GM03348 (cell line): ENCODE measurements around the gene STUB1.

Source experiments
- DNase-seq: peaks from one replicate; pipeline ENCODE4 v3.0.0; 2012; ENCODE audit warnings: low spot score

The STUB1 gene

DNA sequence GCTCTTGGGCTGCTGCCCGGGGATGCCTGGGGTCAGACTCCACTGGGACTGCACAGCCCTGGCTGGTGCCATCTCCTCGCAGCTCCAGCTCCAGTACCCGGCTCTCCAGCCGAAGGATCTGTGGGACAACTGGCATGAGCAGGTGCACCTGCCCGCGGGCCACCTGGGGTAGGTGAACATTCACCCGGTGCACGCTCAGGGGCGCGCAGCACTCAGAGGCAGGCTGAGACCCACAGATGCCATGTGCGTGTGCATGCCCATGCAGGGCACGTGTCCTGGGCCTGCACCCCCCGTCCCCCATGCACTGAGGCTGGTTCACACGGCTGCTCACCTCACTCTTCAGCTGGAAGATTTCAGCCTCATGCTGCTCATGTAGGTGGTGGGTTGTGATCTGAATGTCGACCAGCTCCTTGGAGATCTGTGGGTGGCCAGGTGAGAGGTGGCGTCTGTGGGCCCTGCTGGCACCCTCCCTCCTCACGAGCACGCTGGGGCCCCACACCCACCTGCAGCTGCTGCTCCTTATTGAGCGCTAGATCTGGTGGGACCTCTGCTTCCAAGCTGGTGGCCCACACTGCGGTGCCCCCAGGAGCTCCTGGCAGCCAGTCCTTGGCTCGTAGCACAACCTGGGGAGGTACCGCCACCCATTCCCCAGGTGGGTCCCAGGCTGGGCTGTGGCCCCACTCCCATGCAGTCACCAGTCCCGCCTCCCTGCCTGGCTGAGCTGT, 45.4 kb downstream of the STUB1 start:
- DNase-seq = no peak

DNA sequence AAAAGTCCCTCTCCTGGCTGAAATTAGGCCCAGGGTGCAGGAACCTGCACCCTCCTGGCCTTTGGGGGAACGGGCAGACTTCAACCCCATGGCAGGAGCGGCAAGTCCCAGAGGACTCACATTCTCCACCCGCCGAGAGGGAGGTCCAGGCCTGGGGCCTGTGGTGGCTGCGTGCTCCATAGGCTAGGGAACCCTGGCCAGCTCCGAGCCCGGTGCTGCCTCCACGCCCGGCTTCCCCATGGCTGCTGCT, 45.9 kb downstream of the STUB1 start:
- DNase-seq = no peak

DNA sequence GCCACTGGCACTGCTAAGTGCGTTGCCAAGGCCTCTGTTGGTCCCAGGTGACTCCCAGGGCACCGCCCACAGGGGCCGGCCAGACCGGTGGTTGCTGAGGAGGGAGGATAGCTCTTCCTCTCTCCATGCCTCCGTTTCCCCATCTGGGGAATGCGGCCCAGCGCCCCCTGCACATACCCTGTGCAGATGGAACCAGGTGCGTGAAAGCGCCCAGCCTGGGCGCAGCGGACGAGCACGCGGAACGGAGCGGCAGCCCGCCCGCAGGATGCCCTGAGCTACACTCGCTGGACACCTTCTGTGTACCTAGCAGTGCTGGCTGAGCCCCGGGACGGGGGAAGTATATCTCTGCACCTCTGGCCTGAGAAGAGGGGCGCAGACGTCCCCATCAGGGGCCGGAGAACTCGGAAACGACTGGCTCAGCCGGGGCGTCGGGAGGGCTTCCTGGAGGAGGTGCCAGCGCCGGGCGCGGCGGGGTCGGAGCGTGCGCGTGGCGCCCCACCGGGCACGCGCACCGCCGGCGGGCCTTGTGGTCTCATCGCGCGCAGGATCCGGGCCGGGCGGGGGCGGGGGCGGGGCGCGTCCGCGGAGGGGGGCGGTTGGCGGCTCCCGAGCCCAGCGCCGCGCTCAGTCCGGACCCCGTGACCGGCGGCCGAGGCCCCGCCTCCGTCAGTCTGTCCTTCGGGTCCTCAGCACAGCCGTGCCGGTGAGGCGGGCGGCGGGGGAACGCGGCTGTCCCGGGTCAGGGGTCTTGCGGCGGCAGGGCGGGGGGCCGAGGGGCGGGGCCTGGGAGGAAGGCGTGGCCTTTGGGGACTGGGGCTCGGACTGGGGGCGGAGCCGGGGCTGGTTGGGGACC, 46.5 kb downstream of the STUB1 start, which contains the start of the genes CCDC78 and HAGHL:
Gene CCDC78, minus strand, starts transcription at position 6 of the 853 bp plus-strand sequence. CDS start 76 bp downstream, outside the sequence.
Gene HAGHL, plus strand, starts transcription at position 669 of the 853 bp plus-strand sequence. CDS start 404 bp downstream, outside the sequence.
- DNase-seq = peak; percentile 86

DNA sequence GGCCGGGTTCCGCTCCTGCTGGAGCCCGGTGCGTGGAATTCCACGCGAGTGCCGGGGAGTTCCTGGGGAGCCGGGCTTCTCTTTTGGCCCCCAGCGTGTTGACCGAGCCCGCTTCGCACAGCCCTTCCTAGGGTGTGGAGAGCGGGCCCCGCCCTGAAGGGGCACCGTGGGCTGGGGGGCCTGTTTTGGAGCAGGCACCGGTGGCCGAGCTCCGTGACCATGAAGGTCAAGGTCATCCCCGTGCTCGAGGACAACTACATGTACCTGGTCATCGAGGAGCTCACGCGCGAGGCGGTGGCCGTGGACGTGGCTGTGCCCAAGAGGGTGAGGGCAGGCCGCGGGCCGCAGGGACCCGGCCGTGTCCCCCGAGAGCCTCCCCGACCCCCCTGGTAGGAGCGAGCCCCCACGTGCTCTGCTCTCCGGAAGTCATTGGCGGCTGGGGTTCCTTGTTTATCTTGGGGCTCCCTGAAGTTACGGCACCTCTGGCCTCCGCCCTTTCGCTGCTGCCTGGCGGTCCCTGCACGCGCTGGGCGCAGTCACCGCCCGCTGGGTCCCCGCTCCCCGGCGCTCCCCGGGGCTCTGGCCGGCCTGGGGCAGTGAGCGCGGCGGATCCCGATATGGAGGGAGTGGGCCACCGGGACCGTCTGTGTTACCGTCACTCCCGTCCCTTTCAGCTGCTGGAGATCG, 47.2 kb downstream of the STUB1 start:
- DNase-seq = no peak

DNA sequence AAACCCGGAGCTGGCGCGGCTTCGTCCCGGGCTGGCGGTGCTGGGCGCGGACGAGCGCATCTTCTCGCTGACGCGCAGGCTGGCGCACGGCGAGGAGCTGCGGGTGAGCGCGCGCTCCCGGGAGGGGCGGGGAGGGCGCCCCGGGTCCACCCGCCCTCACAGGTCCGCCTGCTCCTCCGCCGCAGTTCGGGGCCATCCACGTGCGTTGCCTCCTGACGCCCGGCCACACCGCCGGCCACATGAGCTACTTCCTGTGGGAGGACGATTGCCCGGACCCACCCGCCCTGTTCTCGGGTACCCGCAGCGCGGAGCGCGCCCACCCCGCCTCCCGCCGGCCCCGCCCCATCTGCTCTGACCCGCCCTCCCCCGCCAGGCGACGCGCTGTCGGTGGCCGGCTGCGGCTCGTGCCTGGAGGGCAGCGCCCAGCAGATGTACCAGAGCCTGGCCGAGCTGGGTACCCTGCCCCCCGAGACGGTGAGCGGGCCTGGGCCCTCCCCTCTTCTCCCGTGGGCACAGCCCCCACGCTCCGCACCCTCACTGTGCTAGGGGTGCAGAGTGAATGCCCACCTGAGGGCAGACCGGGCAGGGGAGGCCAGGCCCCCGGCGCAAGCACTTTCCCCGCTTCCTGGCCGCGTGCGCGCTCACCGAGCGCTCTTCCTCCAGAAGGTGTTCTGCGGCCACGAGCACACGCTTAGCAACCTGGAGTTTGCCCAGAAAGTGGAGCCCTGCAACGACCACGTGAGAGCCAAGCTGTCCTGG, 48.1 kb downstream of the STUB1 start:
- peak; percentile 91 for DNase-seq

DNA sequence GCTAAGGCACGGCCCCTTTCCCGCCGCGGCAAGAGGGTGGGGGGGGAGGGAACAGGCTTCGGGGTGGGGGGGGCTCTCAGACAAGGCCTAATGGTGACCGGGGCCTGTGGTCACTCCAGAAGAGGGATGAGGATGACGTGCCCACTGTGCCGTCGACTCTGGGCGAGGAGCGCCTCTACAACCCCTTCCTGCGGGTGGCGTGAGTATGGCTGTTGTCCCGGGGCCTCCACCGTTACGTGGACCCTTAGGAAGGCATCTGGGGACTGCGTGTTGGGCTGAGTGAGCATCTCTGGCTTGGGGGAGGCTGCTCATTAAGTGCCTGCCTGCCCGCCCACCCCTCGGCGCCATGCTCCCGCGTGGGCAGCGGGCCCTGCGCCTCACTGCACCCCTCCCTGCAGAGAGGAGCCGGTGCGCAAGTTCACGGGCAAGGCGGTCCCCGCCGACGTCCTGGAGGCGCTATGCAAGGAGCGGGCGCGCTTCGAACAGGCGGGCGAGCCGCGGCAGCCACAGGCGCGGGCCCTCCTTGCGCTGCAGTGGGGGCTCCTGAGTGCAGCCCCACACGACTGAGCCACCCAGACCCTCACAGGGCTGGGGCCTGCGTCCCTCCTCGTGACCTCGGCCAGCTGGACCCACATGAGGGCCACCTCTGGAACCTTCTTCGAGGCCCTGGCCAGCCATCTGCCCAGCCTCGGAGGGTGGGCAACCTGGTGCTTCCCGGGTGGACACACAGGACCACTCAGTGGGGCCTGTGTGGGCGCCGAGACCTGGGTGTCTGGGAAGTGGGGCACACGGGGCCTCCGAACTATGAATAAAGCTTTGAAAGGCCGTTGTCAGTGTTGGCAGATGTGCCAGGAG, 48.9 kb downstream of the STUB1 start:
- no peak for DNase-seq

DNA sequence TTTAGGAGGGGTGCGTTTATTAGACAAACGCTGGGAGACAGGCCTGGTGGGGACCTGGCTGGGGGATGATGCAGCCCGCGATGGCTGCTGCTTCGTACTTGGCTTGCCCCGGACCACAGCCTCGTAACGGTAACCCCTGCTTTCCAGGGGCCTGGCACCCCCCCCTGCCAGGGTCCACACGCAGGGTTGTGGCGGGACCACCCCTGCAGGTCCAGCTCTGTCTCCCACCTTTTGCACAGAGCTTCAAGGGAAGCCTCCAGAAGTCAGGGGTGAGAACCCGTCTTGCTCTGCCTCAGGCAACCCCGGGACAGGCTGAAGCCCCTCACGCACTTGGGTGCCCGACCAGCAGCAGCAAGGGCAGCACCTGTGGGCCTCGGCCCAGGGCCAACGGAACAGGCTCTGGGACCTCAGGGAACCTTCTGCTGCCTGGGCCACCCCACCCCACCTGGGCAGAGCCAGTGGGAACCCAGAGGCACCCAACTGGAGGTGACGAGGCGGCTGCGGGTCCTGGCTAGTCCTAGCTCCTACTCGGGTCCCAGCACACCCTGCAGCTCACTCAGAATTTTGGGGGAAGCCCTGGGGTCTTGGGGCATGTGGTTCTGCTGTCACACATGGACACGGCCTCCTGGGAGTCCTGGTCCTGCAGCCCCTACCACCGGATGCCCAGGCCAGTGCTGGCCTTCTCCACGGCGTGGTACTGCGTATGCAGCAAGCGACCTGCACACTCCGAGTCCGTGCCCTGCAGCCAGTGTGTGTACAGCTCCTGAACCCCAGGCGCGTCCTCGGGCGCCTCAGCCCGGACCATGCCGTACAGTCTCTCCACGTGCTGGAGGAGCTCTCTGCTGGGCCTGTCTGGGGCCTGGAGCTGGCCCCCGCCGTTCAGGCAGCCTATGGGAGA, 49.8 kb downstream of the STUB1 start:
- DNase-seq = no peak

DNA sequence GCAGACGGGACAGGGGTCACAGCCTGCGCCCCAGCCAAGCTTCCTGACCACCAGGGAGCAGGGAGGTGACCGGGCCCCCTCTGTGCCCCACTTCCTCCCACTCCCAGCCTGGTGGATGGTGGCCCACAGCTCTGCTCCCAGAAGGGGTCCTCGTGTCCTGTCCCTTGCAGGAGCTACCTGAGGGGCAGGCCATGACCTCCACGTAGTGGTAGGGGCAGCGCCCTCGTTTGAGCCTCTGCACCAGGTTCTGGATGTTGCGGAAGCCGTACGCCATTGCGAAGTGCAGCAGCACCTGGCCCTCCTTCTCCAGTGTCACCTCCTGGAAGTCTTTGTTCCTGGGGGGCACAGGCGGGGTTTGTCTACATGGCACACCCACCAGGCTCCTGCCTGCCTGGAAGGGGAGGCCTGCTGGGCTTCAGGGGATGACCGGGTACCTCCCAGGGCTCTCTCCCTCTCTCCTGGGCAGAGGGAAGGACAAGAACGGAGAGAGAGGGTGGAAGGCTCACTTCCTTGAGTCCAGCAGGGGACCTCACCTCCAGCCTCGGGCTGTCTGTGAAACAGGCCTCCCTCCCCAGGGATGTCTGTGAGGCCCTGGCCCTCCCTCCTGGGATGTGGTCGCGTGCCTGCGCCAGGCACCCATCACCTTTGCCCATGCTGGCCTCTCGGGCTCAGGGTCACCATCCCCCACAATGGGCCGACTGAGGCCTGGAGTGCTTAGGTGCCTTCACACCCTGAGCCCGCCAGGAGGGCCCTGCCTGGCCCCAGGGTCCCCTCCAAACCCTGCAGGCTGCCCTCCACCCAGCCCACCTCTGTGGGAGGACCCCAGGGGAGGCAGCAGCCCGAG, 50.7 kb downstream of the STUB1 start:
- DNase-seq = no peak

DNA sequence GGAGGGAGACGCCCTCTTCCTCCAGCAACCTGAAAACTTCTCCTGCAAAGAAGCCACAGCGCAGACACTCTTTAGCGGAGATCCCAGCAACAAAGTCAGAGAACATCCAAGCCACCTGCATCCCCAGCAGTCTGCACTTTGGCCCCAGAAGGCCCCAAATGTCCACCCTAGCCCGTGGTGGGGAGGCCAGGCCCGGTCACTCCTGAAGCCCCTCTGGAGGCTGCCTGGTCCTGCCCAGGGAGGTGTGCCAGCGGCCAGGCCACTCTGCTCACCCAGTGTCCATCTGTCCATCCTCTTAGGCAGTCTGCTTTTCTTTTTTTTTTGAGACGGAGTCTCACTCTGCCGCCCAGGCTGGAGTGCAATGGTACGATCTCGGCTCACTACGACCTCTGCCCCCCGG, 52.1 kb downstream of the STUB1 start:
- no peak for DNase-seq
